Left lobe of liver (tissue), 2 donors: ENCODE results near the gene CYTH4. TPM values are rescaled to one million over a fixed set of nuclear protein-coding genes. Genes with fewer than 3 reads are reported as not detected.
"Not testable (repeated sequence)": the region's sequence is repeated elsewhere in the genome, so short reads cannot be mapped to it uniquely, and the experiment has no call there.

Experiments
- ATAC-seq: fragments of 200-7000 bp; cut with Tn5 transposase; one replicate; pipeline ENCODE4 v1.9.1; 2020; ENCODE audit warnings: mild to moderate bottlenecking, moderate library complexity
- DNase-seq: peaks from one replicate; pipeline ENCODE4 v3.0.0-alpha.2; 2020; ENCODE audit warnings: low spot score
- total RNA-seq: library from RNA; stranded (reverse); gene quantifications from one replicate; pipeline ENCODE4 v1.2.1, GENCODE V29; 2021
- donor health status: DM: no; HTN: no; CAD: no; lungs with moderate emphysema.
- donor health status: DM: no; HTN: yes; CAD: no.

The CYTH4 gene
- total RNA-seq, 1 donor from 2014 or later = 5.2 TPM

GRCh38 chr22:37325039-37325395, 42.7 kb downstream of the CYTH4 start:
- DNase-seq (no peak), ATAC-seq (no peak)

GRCh38 chr22:37326726-37327125, 44.4 kb downstream of the CYTH4 start:
- peak; percentile 94 for DNase-seq
- peak; percentile 85 for ATAC-seq

GRCh38 chr22:37328017-37328416, 45.7 kb downstream of the CYTH4 start:
- ATAC-seq (no peak), DNase-seq (no peak)

GRCh38 chr22:37328538-37329237, 46.4 kb downstream of the CYTH4 start:
- not testable (repeated sequence) for ATAC-seq, DNase-seq

- ATAC-seq = no peak
- DNase-seq = no peak
Measured at GRCh38 chr22:37329238-37330140, 47.2 kb downstream of the CYTH4 start.

GRCh38 chr22:37330200-37331033, 48.1 kb downstream of the CYTH4 start:
- DNase-seq (no peak), ATAC-seq (no peak)

GRCh38 chr22:37331034-37331428, 48.7 kb downstream of the CYTH4 start:
- no peak for ATAC-seq
- no peak for DNase-seq

GRCh38 chr22:37331856-37332536, 49.7 kb downstream of the CYTH4 start:
- DNase-seq (no peak), ATAC-seq (no peak)

- DNase-seq (no peak), ATAC-seq (no peak)
Measured at GRCh38 chr22:37333724-37334460, 51.6 kb downstream of the CYTH4 start.

GRCh38 chr22:37334461-37334858, 52.2 kb downstream of the CYTH4 start:
- DNase-seq = no peak
- ATAC-seq = no peak

GRCh38 chr22:37334859-37335805, 52.8 kb downstream of the CYTH4 start:
- ATAC-seq = no peak
- DNase-seq = no peak

GRCh38 chr22:37335806-37336199, 53.5 kb downstream of the CYTH4 start:
- DNase-seq (no peak), ATAC-seq (no peak)

GRCh38 chr22:37336579-37336978, 54.3 kb downstream of the CYTH4 start:
- ATAC-seq (no peak), DNase-seq (no peak)

- DNase-seq (no peak), ATAC-seq (no peak)
Measured at GRCh38 chr22:37337204-37337943, 55.1 kb downstream of the CYTH4 start.

- no peak for DNase-seq
- peak; percentile 80 for ATAC-seq
Measured at GRCh38 chr22:37338539-37339246, 56.4 kb downstream of the CYTH4 start.

- DNase-seq = no peak
- no peak for ATAC-seq
Measured at GRCh38 chr22:37340331-37341262, 58.3 kb downstream of the CYTH4 start.
